Raji (cell line): Measurements from ENCODE around the gene C3orf33.

Source experiments
- POLR2A ChIP-seq: IDR thresholded peaks from 2 replicates; pipeline ENCODE4 v1.6.1; 2011; ENCODE audit warnings: low read depth, low read length, control low read depth; ENCODE audit not compliant: insufficient read depth

Gene C3orf33

GRCh38 chr3:155730843-155731242 is 75.2 kb downstream of the C3orf33 start:
- no peak for TF ChIP-seq POLR2A

DNA sequence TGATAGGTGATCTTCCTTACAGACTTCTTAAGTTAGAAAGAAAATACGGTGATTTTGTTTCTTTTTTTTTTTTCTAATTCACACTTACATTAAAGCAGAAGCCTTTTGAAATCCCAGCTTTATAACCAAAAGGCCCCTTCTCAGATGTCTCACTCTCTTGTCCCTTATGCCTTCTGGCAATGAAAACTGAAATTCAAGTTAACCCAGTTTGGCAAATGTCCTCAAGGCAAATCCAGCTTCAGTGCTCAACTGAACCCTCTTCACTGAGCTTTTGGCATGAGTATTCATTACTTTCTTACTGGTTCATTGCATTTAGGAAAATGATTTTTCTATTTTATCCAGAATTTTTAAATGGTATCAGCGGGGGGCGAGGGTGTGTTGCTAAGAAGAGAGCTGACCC is 78.2 kb downstream of the C3orf33 start:
- no peak for TF ChIP-seq POLR2A

DNA sequence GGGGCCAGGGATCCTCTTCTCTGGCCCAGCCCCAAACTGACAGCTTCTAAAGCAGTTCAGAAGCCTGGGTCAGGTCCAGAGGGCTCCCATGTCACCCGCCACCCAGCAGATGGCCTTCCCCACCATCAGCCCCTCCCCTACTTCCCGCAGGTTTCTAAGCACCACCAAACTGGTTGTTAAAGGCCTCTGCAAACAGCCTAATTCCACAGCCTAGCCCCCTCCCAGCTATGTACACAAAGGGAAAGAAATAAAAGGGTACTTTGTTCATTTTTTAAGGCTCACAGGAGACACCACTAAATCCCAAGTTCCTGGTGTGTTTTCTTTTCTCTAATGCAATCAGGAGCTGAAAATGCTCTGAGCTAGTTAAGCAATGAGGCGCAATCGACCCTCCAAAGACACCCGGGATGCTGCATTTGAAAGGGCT is 91.8 kb downstream of the C3orf33 start:
- TF ChIP-seq POLR2A: no peak
